Measurements from ENCODE around the gene ELAVL1. TPM values are rescaled to one million over a fixed set of nuclear protein-coding genes. Genes with fewer than 3 reads are reported as not detected.

Gene ELAVL1
- total RNA-seq, 4 donors from 2014 or later: 25.7 to 44.6 (median 34.5) TPM

DNA sequence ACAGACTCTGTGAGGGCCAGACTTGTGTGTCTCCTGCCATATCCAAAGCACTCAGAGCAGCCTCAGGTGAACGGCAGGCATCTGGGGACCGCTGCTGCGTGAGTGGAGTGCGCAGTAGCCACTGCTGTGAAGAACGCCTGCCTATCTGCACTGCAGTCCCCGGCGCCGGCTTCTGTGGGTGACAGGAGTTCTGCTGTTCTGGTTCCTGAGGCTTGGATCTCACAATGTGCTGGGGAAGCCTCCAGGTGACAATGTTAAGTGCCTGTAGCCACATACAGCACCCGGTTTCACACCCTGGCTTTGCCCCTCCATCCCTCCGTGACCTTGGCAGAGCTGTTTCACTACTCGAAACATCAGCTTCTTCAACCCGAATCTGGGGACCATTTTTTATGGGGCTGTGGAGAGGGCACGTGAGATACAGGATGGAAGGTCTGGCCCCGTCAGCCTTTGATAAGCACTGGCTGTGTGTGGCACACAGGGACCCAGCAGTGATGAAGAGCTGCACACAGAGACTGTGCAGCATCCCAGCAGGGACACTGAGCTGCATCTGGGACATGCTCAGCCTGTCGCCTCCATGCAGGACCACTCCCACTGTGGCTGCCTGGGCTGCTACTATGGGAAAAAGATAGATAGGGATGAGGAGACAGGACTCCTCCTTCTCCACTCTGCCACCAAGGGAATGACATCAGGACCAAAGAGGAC lies 28.3 kb downstream of the ELAVL1 start:
- 85 to 91% methylated on average over 4 to 10 of the region's 15 CpGs for WGBS, 2 donors
- peaks cover 4 to 16% (median 4%) of the 10 kb centered on the region in 3 donors for H3K4me1 ChIP-seq
- H3K9me3 ChIP-seq: no peaks in the 10 kb centered on the region
- no peak for DNase-seq
- peaks cover 29 to 96% (median 37%) of the 10 kb centered on the region in 3 donors for H3K36me3 ChIP-seq
- no peaks in the 10 kb centered on the region for H3K27me3 ChIP-seq
- intact Hi-C loops (cut with DNase I): no loop called here
- no peak overlapping the region for H3K4me3 ChIP-seq
- no peak for TF ChIP-seq POLR2A (IDR thresholded peaks at IDR 0.05)
- TF ChIP-seq, protein P1, sequence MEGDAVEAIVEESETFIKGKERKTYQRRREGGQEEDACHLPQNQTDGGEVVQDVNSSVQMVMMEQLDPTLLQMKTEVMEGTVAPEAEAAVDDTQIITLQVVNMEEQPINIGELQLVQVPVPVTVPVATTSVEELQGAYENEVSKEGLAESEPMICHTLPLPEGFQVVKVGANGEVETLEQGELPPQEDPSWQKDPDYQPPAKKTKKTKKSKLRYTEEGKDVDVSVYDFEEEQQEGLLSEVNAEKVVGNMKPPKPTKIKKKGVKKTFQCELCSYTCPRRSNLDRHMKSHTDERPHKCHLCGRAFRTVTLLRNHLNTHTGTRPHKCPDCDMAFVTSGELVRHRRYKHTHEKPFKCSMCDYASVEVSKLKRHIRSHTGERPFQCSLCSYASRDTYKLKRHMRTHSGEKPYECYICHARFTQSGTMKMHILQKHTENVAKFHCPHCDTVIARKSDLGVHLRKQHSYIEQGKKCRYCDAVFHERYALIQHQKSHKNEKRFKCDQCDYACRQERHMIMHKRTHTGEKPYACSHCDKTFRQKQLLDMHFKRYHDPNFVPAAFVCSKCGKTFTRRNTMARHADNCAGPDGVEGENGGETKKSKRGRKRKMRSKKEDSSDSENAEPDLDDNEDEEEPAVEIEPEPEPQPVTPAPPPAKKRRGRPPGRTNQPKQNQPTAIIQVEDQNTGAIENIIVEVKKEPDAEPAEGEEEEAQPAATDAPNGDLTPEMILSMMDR (IDR thresholded peaks at IDR 0.05): no peak
- H3K27ac ChIP-seq: no peak overlapping the region

DNA sequence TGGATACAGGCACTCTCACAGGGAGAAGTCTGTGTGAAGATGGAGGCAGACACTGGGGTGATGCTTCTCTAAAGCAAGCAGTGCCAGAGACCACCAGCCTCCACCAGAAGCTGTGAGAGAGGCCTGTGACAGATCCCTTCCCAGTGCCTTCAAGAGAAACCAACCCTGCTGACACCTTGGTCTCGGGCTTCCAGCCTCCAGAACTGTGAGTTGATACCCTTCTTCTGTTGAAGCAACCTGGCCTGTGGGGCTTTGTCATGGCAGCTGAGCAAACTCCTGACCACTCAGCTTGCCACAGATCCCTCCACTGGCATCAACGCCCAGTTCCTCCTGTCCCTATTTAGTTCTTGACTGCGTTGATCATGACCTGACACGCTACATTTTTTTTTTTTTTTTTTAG lies 29.0 kb downstream of the ELAVL1 start:
- intact Hi-C loops (cut with DNase I): no loop called here
- Histone ChIP-seq H3K4me3 (no peak overlapping the region), H3K27ac (no peak overlapping the region), H3K9me3 (no peaks in the 10 kb centered on the region), H3K4me1 (peaks cover 4 to 16% (median 4%) of the 10 kb centered on the region in 3 donors), H3K27me3 (no peaks in the 10 kb centered on the region), H3K36me3 (peaks cover 33 to 96% (median 42%) of the 10 kb centered on the region in 3 donors)
- WGBS, 2 donors: 90 to 96% methylated on average over 4 of the region's 4 CpGs
- DNase-seq: no peak
- TF ChIP-seq POLR2A (IDR thresholded peaks at IDR 0.05): no peak
- TF ChIP-seq, protein P1 (IDR thresholded peaks at IDR 0.05): no peak

DNA sequence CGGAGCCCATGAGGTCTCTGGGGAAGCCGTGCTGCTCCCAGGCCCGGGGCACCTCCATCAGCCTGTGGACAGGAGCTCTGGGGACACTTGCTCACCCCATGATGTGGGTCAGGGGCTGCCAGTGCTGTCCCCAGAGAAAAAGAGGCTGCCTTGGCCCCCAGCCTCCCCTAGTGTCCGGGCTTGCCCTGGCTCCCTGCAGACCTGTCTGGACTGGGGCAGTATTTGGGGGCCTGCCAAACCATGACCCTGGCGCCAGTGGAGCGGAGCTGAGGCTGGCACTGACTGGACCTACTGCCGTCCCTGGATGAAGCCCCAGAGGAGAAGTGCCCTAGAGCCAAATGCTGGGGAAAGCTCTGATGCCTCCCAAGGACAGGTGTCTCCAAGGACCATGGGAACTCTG lies 30.4 kb downstream of the ELAVL1 start:
- H3K36me3 ChIP-seq: peaks cover 25 to 96% (median 33%) of the 10 kb centered on the region in 3 donors
- intact Hi-C loops (cut with DNase I): no loop called here
- no peak for DNase-seq

DNA sequence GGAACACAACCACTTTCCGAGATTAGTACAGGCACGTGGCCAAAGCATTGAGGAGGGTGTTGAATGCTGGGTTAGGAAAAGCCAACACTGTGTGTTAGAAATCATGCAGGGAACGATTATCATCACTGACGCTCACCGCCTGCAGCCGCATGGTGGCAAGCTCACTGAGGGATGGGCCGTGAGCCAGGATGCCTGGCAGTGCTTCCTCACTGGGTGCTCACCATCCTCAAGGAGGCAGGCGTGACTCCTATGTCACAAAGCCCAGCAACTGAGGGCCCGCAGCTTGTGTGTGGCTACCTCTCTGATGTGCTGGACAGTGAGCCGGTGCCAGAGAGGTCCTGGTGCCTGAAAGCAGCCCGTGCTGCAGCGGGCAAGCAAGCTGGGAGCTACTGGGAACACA lies 31.6 kb downstream of the ELAVL1 start:
- Histone ChIP-seq H3K9me3 (no peaks in the 10 kb centered on the region), H3K4me3 (no peak overlapping the region), H3K27me3 (no peaks in the 10 kb centered on the region), H3K27ac (no peak overlapping the region), H3K36me3 (peaks cover 19 to 96% (median 31%) of the 10 kb centered on the region in 3 donors), H3K4me1 (peaks cover 4 to 12% (median 4%) of the 10 kb centered on the region in 3 donors)
- 60 to 79% methylated on average over 1 to 5 of the region's 12 CpGs for WGBS, 2 donors
- TF ChIP-seq, protein P1 (IDR thresholded peaks at IDR 0.05): no peak
- TF ChIP-seq POLR2A (IDR thresholded peaks at IDR 0.05): no peak
- intact Hi-C loops (cut with DNase I): no loop called here
- DNase-seq: no peak

More for the DNA sequence above, 30.4 kb downstream of the ELAVL1 start:
- H3K27ac ChIP-seq: no peak overlapping the region
- peaks cover 4 to 16% (median 4%) of the 10 kb centered on the region in 3 donors for H3K4me1 ChIP-seq
- 80% methylated on average over 1 of the region's 7 CpGs; no CpG with 5 or more reads in 1 of the 2 donors for WGBS, 2 donors
- no peaks in the 10 kb centered on the region for H3K9me3 ChIP-seq
- no peaks in the 10 kb centered on the region for H3K27me3 ChIP-seq
- H3K4me3 ChIP-seq: no peak overlapping the region
- no peak for TF ChIP-seq POLR2A (IDR thresholded peaks at IDR 0.05)
- TF ChIP-seq, protein P1 (IDR thresholded peaks at IDR 0.05): no peak
